ENCODE results near the gene LILRA2.
"Not testable (repeated sequence)": the region's sequence is repeated elsewhere in the genome, so short reads cannot be mapped to it uniquely, and the experiment has no call there.

The LILRA2 gene

DNA sequence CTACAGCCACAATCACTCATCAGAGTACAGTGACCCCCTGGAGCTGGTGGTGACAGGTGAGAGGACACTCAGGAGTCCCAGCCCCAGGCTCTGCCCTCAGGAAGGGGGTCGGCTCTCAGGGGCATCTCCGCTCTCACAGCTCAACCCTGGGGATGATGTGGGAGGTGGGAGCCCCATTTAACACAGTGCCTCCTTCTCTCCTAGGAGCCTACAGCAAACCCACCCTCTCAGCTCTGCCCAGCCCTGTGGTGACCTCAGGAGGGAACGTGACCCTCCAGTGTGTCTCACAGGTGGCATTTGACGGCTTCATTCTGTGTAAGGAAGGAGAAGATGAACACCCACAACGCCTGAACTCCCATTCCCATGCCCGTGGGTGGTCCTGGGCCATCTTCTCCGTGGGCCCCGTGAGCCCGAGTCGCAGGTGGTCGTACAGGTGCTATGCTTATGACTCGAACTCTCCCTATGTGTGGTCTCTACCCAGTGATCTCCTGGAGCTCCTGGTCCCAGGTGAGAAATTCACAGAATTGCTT lies 1.0 kb downstream of the LILRA2 start:
- TF ChIP-seq CTCF (IDR thresholded peaks at IDR 0.05; ENCODE audit: control insufficient read depth, insufficient read depth, low read depth, low read length, missing control alignments): no peak
- DNase-seq (ENCODE audit: low read depth): no peak
- no peak overlapping the region for H3K4me3 ChIP-seq (ENCODE audit: control insufficient read depth, low read depth, low read length)

- not testable (repeated sequence) for DNase-seq (ENCODE audit: low read depth); H3K4me3 ChIP-seq (ENCODE audit: control insufficient read depth, low read depth, low read length)
These were observed 1.6 kb downstream of the LILRA2 start for GRCh38 chr19:54575205-54575604.

- TF ChIP-seq CTCF (IDR thresholded peaks at IDR 0.05; ENCODE audit: control insufficient read depth, insufficient read depth, low read depth, low read length, missing control alignments): no peak
- no peak for DNase-seq (ENCODE audit: low read depth)
- H3K4me3 ChIP-seq (ENCODE audit: control insufficient read depth, low read depth, low read length): no peak overlapping the region
These were observed 2.9 kb downstream of the LILRA2 start for GRCh38 chr19:54576411-54576976.

- DNase-seq (ENCODE audit: low read depth): no peak
- no peak overlapping the region for H3K4me3 ChIP-seq (ENCODE audit: control insufficient read depth, low read depth, low read length)
- no peak for TF ChIP-seq CTCF (IDR thresholded peaks at IDR 0.05; ENCODE audit: control insufficient read depth, insufficient read depth, low read depth, low read length, missing control alignments)
These were observed 3.7 kb downstream of the LILRA2 start for GRCh38 chr19:54577334-54577733.

DNA sequence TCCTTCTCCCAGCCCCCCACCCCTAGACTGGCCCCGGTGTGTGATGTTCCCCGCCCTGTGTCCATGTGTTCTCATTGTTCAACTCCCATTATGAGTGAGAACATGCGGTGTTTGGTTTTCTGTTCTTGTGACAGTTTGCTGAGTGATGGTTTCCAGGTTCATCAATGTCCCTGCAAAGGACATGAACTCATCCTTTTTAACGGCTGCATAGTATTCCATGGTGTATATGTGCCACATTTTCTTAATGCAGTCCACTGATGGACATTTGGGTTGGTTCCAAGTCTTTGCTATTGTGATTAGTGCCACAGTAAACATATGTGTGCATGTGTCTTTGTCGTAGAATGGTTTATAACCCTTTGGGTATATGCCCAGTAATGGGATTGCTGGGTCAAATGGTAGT lies 4.7 kb downstream of the LILRA2 start:
- not testable (repeated sequence) for H3K4me3 ChIP-seq (ENCODE audit: control insufficient read depth, low read depth, low read length); DNase-seq (ENCODE audit: low read depth)

GRCh38 chr19:54586397-54586796 lies 12.8 kb downstream of the LILRA2 start:
- DNase-seq (ENCODE audit: low read depth): no peak
- H3K4me3 ChIP-seq (ENCODE audit: control insufficient read depth, low read depth, low read length): no peak overlapping the region
- TF ChIP-seq CTCF (IDR thresholded peaks at IDR 0.05; ENCODE audit: control insufficient read depth, insufficient read depth, low read depth, low read length, missing control alignments): no peak

DNA sequence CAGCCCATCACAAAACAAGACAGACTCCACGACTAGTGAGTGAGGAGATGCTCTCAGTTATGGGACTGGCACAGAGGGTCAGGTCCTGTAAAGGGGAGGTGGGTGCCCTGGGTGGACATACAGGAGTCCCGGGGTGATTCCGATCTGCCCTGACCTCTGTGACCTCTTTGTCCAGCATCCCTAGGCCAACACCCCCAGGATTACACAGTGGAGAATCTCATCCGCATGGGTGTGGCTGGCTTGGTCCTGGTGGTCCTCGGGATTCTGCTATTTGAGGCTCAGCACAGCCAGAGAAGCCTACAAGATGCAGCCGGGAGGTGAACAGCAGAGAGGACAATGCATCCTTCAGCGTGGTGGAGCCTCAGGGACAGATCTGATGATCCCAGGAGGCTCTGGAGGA lies 13.4 kb downstream of the LILRA2 start:
- no peak for DNase-seq (ENCODE audit: low read depth)
- no peak for TF ChIP-seq CTCF (IDR thresholded peaks at IDR 0.05; ENCODE audit: control insufficient read depth, insufficient read depth, low read depth, low read length, missing control alignments)
- H3K4me3 ChIP-seq (ENCODE audit: control insufficient read depth, low read depth, low read length): no peak overlapping the region

GRCh38 chr19:54593445-54593844 lies 19.9 kb downstream of the LILRA2 start, which contains the start of gene LILRA1:
LILRA1 (plus strand) TSS chr19:54593632; CDS start chr19:54594245, 613 bp downstream.
- H3K4me3 ChIP-seq (ENCODE audit: control insufficient read depth, low read depth, low read length); DNase-seq (ENCODE audit: low read depth): not testable (repeated sequence)

- not testable (repeated sequence) for DNase-seq (ENCODE audit: low read depth); H3K4me3 ChIP-seq (ENCODE audit: control insufficient read depth, low read depth, low read length)
These were observed 20.5 kb downstream of the LILRA2 start for GRCh38 chr19:54593931-54594626.

Measured in AG09309 (cell line).